HL-60/S4 (cell line): ENCODE data around the gene MFF.

Source experiments
- in situ Hi-C: fragments of 300-500 bp; cut with MboI; formaldehyde crosslinking; loops from 2 replicates; pipeline ENCODE4 v1.14.3; 2022; ENCODE audit warnings: low sequenced_read_pairs

The MFF gene, protein sequence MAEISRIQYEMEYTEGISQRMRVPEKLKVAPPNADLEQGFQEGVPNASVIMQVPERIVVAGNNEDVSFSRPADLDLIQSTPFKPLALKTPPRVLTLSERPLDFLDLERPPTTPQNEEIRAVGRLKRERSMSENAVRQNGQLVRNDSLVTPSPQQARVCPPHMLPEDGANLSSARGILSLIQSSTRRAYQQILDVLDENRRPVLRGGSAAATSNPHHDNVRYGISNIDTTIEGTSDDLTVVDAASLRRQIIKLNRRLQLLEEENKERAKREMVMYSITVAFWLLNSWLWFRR

DNA sequence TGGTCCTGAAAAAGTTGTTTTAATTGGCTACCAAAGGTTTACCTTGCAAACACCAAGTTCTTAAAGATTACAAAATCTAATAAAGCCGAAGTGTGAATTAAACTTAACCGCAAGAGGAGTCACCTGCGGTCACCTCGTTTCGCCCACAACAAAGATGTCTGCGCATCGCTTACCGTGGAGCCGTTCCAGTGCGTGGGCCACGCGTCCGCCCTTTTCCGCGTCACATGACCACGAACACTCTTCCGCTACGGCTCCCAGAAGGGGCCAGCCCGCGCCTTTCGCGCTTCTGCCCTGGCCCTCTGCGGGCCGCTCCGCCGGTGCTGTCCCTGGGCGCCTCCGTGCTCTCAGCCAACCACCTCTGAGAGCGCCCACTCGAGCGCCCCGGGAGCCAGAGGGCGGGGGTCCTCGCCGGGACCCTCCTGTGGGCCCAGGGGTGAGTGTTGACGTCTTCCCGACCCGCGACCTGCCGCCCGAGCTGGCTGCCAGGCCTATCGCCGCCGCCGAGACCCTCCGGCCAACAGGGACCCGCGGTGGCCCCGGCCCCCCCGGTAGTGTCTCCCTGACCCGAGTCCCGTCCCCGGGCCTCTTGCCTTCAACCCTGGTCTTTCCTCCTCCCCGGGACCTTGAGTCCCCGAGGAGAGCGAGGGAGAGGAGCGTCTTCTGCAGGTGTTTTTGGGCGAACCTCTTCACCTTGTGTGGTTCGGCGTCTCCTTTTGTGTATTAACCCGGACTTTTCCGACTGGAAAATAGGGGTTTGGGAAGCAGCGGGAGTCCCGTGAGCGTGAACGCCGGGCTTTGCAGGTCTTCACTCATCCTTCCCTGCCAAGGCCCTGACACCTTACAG lies at the start of gene MFF:
MFF (plus strand) TSS at position 257 of the 844 bp plus-strand sequence. CDS start 5,415 bp downstream, outside the sequence.
- in situ Hi-C loops, result no loop called here

DNA sequence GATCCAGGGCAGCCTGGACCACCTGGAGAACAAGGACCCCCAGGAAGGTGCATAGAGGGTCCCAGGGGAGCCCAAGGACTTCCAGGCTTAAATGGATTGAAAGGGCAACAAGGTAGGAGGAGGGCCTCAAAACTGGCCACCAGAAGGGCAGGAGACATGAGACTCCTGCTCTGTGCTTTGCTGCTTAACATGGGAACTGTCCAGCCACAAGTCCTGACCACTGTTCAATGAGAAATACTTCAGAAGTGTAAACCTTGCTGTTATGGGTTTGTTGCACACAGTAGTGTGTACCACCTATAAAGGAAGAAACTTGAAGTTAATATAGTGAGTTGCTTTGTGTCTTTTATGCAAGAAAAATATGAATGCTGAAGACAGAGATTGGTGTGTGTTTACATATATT lies 44.2 kb upstream of the MFF start:
- in situ Hi-C loops, result no loop called here

DNA sequence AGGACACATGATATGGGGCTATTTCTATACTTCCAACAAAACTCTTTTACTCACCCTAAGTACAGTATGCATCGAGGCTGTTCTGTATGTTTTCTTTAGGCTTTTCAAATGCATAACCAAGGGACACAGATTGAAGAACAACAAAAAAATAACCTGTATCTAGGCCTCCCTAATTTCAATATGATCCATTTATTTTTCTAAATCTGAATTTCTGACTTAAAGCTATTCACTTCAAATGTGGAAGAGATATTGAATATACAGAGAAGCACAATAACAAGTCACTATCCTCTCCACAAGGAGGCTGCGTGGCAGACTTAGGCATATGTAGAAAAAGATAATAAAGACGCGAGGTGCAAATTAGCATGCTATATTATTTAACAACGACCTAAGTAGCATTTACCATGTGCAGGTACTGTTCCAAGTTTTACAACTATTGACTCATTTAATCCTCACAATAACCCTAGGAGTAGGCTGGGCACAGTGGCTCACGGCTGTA lies 39.3 kb upstream of the MFF start:
- in situ Hi-C loops, result no loop called here

DNA sequence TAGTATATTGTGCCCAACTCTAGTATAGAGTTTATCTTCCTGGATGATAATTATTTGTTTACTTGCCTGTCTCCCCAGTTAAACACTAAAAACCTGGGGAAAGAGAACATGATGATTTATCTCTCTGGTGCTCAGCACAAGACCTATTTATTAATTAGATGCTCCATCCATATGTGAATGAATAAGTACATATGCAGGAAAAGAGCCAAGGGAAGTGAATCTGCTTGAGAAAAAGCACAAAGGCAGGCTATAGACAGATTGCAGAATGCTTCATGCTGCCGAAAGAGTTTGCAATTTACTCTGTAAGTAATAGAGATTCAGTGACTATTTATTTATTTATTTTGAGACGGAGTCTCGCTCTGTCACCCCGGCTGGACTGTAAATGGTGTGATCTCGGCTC lies 37.3 kb upstream of the MFF start:
- in situ Hi-C loops, result no loop called here

DNA sequence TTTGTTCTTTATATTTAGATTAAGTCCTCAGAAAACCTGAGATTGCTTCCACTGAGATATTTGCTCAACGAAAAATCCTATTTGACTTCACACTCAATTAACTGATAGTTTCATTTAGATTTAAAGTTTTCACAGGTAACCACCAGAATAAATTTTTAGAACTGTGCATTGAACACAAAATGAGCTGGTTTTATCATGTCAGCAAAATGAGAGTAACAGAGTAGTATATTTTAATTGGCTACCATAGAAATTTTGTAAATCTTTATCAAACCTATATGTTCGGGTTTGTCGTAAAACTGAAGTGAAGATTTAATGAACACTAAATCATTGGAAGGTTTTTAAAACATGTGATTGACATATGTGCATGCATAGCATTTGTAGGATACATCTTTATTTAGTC lies 32.7 kb upstream of the MFF start:
- in situ Hi-C loops, result no loop called here

DNA sequence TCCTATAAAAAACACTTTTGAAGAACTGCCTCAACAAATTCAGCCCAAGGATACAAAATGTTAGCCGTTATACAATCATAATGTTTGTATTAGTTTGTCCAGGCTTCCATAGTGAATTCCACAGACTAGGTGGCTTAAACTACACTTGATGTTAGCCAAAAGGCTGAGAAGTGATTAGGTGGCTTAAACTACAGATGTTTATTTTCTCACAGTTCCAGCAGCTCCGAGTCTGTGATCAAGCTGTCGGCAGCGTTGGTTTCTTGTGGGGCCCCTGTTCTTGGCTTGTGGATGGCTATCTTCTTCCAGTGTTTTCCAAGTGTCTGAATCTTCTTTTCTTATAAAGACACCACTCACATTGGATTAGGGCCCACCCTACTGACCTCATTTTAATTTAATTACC lies 31.5 kb upstream of the MFF start:
- in situ Hi-C loops, result no loop called here

DNA sequence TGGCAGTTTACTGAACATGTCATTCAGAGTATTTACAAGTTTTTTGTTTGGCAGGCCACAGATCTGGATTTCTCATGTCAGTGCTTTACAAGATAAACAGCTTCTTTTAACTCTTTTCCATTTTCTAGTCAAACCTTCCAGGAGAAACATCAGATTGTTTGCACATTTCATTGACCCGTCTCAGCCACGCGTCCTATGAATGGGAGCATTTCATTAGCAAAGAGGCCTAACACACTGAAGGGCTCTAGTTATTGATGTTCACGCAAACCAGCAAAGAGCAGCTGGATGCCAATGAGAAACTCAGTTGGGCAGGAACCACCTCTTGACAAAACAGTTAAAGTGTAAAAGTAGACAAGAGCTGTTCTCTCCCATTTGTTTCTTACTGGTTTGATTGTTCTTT lies 29.2 kb upstream of the MFF start:
- in situ Hi-C loops, result no loop called here

DNA sequence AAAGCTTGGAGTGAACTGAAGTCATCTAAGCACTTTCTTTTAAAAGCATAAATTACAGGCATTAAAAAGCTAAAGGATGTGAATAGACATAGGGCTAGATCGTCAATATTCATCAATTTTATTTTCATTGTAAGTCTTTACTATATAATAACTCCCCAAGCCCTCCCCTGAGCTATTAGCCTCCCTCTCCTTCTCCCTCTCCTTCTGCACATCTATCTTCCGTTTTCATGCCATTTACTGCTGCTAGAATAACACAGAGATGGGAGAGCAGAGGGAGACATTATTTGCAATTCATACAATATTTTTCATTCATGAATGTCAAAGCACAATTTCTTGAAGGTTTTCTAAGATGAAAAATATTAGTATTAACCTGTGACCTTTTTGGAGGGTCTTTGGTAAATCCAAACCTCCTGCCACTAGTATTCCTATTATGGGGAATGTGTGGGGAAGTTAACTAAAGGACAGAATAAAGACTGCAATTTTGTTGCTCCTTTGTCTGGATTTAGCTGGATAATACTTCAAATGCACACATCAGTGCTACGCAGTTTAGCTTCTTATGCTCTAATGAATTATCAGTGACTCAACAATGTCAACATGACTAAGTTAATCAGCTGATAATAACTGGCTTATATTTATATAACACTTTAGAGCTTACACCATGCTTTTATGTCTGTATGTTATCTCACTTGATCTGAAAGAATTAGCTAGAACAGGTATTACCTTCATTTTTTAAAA lies 28.2 kb upstream of the MFF start:
- in situ Hi-C loops, result no loop called here

DNA sequence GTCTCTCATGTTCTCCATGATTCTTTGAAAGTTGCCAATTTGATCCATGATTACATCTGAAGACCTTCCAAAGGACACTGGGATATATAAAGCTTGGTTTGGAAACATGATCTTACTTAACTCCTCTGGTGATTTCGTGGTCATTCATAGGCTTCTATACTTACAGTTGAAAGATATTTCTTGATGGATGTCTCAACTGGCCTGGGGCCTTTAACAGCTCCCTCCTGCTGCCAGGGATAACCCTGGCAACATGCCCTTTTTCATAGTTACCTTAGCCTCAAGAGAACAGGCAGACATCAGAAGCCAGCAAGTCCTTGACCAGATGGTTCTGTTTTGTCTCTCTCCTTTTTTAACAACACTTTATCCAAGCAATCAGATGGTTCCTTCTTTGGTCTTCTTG lies 23.5 kb upstream of the MFF start:
- in situ Hi-C loops, result no loop called here

DNA sequence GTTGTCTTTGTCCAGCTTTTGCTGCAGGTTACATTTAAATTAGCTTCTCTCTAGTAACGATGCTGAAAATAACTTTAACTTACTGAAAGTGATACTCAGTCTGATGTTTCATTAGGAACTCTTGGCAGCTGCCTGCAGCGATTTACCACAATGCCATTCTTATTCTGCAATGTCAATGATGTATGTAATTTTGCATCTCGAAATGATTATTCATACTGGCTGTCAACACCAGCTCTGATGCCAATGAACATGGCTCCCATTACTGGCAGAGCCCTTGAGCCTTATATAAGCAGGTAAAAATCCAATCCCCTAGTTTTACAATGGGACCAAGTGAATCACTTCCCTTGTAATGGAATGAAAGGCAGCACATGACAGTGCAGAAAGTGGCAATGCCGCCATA lies 16.3 kb upstream of the MFF start:
- in situ Hi-C loops, result no loop called here

DNA sequence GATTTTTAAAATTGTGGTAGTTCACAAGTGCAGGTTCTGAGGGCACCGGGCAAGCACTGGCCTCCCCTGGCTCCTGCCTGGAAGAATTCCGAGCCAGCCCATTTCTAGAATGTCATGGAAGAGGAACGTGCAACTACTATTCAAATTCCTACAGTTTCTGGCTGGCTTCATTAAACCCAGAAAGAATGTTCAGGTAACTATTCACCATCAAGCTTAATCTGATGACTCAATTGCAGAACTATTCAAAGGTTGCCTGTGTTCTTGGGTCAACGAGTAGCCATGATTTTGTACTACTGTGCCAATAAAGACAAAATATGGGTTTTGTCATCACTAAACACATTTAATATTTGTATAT lies 14.3 kb upstream of the MFF start:
- in situ Hi-C loops, result no loop called here

DNA sequence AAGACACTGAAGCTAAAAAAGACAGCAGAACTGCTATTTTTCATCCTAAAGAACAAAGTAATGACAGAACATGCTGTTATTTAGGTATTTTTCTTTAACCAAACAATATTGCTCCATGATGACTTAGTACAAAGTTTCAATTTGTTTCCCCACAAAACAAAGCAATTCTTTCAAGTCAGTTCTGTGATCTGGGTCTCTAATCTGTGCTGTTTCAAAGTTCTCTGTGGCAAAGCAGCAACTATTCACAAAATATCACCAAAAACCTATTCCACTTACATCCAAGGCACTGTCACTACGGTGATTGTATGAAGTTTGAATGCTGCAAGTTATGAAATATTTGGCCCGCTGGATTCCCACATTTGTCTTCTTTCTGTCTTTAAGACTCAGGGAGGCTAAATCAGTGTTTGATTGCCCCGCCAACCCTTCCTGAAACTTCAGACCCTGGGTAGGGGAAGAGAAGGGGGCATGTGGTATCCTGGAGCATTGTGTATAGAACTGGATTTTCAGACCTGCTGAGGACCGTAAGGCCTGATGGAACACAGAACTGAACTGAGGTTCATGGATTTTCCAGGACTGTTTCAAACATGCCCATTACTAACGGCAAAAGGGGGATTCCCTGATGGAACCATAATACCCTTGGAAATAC lies 13.1 kb upstream of the MFF start:
- in situ Hi-C loops, result no loop called here

DNA sequence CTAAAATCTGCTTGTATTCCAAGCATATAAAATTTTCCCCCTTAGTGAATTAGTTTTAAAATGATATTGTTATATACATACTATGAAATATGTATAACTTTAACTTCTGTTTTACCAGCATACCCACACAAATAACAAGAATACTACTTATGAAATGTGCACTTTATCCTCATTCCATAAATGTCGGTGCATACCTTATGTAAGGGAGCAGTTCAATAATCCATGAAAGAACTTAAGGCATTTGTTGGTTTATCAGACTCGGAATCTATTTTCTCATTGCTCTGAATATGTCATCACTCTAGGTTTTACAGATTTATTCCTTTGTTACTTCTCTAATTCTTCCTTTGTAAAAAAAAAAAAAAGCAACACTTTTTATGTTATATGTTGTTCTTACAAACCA lies 12.5 kb upstream of the MFF start:
- in situ Hi-C loops, result no loop called here

DNA sequence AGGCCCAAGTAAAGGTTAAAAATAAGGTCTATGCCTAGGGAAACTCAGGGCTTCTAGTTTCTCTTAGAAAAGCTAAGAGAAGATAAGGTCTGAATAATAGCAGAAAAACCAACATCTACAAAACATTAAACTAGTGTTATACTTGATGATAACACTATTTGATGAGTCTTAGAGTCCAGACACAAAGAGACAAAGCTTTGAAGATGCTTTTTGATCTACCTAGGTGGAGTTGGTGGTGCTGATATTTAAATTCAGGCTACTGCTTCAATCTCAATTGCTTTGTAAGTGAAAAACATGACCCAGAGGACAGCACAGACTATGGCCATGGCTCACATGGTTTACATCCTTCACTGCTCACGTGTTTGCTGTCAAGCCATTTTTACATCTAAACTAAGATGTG lies 11.7 kb upstream of the MFF start:
- in situ Hi-C loops, result no loop called here

DNA sequence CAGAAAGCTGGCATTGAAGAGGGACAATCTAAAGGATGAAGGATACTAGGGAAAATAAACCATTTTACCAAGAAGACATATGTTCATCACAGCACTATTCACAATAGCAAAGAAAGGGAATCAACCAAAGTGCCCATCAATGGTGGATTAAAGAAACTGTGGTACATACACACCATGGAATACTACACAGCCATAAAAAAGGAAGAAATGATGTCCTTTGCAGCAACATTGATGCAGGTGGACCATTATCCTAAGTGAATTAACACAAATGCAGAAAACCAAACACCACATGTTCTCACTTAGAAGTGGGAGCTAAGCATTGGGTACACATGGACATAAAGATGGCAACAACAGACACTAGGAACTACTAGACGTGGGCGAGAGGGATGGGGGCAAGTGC lies 7.2 kb upstream of the MFF start:
- in situ Hi-C loops, result no loop called here

DNA sequence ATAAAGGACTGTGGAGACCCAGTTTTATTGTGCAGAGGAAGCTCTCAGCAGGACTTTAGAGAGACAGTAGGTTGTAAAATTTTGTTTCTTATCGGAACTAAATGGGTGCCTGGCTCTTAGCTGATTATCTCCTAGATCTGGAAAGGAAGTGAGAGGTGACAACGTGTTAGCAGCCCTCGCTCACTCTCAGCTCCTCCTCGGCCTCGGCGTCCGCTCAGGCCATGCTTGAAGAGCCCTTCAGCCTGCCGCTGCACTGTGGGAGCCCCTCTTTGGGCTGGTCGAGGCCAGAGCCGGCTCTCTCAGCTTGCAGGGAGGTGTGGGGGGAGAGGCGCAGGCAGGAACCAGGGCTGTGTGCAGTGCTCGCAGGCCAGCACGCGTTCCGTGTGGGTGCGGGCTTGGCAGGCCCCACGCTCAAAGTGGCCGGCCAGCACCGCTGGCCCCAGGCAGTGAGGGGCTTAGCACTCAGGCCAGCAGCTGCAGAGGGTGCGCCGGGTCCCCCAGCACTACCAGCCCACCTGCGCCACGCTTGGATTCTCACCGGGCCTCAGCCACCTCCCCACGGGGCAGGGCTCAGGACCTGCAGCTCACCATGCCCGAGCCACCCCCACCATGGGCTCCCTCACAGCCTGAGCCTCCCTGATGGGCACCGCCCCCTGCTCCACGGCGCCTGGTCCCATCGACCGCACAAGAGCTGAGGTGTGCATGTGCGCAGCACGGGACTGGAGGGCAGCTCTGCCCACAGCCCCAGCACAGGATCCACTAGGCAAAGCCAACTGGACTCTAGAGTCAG lies 4.6 kb upstream of the MFF start:
- in situ Hi-C loops, result no loop called here

DNA sequence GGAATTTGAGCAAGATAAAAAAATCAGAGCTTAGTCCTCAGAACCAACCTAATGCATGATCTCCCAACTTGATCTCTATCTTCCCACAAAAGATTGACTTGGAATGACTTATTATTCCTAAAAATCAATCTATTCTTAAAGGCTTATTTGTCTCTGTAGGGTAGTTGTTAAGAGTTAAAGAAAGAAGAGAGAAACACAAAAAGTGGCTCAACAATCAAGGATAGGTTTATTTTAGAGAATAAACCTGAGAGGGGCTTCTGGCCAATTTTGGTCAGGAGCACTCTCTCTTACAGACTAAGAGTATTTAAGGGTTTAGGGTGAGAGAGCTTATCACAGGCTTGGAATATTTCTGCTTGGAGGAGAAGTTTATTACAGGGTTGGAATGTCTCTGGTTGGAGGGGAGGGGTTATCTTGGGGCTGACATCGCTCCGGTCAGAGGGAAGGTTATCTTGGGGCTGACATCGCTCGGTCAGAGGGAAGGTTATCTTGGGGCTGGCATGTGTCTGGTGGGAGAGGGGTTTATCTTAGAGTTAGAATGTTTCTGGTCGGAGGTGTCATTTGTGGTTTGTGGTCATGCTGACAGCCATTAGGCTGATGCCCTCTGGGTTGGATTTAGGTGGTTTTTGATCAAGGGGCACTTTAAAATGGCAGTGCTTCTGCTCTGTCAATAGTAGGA lies 2.4 kb upstream of the MFF start:
- in situ Hi-C loops, result no loop called here

DNA sequence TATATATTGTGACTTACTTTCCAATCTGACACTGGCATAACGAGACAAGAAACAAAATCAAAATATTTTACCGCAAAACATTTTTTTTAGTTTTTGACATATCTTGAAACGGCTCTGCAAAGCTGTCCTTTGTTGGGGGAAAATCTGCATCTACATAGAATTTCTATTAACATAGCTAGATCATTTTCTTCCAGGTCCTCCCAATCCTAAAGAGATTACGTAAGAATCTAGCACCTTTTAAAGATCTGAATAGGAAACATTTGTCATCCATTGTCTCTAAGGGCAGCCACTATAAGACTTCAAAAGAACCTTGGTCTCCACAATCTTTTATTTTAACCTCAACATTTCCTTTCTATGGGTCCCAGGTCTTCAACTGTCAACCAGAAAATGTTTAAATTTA lies 1.2 kb upstream of the MFF start:
- in situ Hi-C loops, result no loop called here

DNA sequence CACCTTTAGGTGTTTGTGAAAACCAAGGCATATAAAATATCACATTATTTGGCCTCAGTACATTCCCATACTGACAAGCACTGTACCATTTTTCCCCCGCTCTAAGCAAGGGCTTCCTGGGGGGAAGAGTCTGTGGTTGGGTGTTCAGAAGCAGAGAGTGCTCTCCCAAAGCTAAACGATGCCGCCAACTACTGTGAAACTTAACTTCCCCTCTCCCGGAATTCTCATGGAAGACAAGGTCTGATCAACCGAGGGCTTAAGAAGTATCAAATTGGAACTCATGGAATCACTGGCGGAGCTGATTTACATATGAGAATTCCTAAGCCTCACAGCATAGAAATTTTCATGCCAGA lies 433 bp upstream of the MFF start:
- in situ Hi-C loops, result no loop called here

DNA sequence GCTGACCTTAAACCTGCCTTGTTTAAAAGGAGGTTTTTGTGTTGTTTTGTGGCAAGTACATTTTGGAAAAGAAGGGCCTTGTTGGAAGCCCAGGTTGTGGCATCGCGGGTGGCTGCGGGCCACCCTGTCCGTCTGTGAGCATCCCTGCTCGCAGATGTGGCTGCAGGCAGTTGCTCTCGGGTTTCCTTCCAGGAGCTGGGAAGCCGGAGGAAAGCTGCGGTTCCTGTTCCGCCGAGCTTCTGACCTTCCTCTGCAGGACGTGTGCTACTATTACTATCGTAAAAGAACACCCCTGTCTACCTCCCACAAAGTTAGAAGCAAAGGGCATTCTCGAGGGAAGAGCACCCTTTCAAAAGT lies 766 bp downstream of the MFF start:
- in situ Hi-C loops, result no loop called here
